HK-2 (cell line): ENCODE results near the gene GORAB.

Source experiments
- DNase-seq: peaks from one replicate; pipeline ENCODE4 v3.0.0-alpha.2; 2018; ENCODE audit not compliant: unreplicated experiment

The GORAB gene

DNA sequence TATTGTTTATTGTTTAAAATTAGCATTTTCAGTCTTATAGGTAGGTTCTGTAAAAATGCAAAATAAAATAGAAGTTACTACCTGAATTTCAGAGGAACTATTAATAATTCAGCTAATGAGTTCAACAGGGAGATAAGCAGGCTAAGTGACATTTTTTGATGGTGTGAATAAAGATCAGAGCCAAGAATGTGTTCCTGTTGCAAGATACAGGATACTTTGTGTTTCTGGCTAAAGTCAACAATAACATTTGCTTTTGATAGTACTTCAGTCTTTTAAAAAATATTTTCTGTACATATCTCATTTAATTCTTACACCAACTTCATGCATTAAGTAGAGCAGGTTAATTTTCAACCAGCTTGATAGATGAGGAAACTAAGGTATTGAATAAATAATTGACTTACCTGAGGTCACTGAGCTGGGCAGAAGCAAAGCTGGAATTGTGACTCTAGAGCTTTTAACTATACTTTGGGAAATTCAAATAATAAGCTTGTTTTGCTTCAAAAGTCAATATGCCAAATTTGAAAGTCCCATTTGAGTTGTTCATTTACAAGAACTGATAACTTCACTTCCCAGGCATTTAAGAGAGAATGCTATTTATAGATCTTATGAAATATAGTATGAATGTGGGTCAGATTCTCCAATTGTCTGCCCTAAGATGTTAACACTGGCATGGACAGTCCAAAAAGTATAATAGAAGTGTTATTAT is 6.0 kb downstream of the GORAB start:
- DNase-seq = no peak

DNA sequence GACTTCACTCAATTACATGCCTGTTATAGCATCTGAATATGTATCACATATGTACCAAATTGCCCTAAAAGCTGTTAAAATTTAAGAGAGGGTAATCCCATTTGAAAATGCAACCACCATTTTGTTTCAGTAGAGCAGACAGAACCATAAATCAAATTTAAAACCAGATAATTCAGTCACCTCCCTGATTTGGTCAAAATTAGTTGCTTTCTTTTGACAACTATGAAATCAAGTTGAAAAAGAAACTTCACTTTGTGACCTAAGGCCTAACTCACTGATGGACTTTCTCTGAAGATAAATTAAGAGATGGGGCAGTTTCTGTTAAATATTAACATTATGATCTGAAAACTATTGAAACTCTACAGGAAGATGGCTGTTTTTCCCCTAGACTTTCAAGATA is 6.7 kb downstream of the GORAB start:
- DNase-seq = no peak

DNA sequence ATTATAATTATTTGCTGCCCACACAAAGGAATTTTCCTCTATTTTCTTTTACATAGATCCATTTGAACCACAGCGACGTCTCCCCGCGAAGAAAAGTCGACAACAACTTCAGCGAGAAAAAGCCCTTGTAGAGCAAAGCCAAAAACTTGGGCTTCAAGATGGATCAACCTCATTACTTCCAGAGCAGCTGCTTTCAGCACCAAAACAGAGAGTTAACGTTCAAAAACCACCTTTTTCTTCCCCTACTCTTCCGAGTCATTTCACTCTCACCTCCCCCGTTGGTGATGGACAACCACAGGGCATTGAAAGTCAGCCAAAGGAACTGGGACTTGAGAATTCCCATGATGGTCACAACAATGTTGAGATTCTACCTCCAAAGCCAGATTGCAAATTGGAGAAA is 7.2 kb downstream of the GORAB start:
- no peak for DNase-seq

DNA sequence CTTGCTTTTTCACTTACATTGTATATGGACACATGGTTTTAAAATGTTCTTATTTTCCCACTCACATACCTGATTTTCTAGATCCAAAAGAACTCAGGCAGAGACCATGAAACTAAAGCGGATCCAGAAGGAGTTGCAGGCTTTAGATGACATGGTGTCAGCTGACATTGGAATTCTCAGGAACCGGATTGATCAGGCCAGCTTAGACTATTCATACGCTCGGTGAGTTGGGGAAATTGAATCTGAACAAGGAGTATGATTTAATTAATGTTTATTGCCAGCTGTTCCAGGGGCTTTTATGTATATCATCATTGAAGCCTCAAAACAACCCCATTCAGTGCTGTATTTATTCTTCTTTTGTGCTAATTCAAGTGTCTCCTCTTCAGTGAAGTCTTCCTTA is 12.7 kb downstream of the GORAB start:
- no peak for DNase-seq

DNA sequence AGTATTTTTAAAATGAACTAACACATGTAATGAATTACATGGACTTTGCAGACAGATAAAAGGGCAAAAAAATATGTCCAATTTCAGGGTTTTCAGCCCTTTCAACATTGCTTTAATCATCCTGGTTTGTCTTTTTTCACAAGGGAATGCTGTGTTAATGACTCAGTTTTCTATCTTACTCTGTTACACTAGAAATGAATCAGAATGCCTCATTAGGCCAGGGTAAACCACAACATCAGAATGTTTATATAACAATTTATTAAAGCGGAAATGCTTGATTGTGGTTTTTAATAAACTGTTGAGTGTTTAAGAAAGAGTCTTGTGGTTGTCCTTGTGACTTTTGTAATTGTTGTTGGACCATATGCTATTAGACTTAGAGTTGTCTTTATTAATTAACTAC is 13.5 kb downstream of the GORAB start:
- DNase-seq = no peak

DNA sequence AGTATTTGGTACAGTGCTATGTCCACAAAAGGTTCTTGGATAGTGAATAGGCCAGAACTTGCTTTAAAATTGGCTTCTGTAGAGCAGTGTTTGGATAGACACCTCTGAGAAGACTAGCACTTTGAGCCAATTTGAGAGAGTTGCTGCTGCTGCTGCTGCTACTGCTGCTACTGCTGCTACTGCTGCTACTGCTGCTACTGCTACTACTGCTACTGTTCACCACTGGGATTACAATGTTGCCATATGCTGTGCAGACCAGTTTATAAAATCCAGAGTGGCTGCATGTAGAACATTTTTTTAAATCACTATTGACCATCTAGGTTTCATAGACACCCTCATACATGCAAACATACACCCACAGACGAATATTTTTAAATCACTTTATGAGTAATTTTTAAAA is 15.3 kb downstream of the GORAB start:
- DNase-seq = no peak

DNA sequence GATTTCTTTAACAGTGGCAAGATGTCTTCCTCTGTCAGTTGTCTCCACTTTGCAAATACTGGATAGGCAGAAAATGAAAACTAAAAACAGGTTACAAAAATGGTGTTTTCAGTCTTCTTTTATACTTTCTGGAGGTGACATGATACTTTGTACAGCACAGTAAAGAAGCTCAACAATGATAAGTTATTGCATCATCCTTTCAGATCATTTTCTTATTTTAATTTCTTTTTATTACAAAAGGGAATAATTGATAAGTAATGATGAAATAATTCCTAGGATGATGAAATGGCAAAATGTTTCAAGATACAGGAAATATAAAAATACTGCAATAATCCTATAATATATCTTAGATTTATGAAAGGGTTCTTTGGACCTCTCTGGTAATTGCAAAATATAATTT is 16.5 kb downstream of the GORAB start:
- DNase-seq = no peak

DNA sequence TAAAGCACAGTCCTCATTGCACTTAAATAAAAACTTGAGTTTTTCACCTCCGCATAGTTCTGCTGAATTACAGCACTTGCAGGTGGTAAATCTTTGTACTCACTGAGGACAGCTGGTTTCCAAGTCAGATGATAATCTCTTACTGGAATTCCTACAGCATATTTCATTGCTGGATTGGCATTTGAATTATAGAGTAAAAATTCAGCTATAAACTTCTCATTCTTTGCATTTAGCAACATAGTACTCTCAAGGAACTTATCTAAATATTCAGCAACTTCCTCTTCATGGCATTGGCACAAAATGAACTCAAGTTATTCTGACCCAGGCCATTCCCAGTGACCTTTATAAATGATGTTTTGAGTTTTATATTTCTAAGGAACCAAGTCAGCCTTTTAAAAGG is 23.4 kb downstream of the GORAB start:
- no peak for DNase-seq

DNA sequence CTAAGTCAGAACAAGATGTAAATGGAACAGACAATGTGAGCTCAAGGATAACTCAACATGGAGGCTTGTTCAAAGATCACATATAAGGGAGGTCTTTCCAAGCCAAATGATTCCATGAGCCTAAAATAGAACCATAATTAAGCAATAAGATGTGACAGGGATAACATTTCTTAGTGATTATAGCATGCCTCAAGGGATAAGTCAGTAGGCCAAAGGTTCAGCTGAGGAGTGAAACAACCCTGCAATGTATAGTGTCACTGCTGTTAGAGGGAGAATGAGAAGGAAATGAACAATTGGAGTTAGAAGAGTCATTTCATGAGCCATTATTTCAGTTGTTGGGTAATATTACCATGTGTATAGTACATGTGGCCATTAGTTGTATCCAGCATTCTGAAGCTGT is 25.0 kb downstream of the GORAB start:
- DNase-seq = no peak

DNA sequence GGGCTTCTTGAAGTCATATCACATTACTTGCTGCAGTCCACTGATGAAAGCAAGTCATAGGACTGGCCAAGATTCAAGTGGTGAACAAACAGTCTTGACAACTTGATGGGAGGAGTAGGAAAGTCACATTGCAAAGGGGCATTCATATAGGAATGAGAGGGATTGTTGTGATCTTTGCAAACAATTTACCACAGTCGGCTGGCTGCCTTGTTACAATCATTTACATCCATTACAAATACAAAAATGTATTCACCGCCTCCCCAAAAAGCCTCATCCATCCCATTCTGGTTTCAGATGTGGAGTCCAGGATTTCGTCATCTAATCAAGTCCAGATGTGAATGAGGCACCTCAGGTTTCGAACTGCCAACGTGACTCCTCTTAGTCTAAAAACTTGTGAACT is 26.8 kb downstream of the GORAB start:
- DNase-seq = no peak

DNA sequence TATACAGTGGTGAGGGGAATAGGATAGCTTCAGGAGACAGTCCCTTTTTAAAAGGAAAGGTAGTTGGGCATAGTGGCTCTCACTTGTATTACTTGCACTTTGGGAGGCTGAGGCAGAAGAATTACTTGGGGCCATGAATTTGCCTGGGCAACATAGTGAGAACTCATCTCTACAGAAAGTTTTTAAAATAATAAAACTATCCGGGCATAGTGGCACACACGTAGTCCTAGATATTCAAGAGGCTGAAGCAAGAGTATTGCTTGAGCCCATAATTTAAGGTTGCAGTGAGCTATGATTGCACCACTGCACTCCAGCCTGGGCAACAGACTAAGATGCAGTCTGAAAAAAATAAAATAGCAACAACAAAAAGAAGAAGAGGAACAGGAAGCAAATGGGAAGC is 27.2 kb downstream of the GORAB start:
- DNase-seq = no peak

DNA sequence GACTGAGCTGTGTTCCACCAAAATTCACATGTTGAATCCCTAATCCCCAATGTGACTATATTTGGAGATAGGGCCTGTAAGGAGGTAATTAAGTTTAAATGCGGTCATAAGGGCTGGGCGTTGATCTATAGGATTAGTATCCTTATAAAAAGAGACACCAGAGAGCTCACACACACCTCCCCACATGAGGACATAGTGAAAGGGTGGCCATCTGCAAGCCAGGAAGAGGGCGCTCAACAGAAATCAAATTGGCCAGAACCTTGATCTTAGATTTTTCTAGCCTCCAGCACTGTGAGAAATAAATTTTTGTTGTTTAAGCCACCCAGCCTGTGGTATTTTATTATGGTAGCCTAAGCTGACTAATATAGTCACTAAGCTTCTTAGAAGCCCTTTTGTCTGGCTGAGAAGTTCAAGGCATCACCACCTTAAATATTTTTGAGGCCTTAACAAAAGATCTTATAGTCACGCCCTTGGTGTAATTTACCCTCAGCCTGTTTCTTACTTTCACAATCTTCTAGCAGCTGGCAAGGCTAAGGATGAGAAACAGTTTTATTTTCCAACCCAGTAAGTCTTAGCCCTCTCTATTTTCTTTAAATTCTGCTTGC is 28.8 kb downstream of the GORAB start:
- DNase-seq = no peak

DNA sequence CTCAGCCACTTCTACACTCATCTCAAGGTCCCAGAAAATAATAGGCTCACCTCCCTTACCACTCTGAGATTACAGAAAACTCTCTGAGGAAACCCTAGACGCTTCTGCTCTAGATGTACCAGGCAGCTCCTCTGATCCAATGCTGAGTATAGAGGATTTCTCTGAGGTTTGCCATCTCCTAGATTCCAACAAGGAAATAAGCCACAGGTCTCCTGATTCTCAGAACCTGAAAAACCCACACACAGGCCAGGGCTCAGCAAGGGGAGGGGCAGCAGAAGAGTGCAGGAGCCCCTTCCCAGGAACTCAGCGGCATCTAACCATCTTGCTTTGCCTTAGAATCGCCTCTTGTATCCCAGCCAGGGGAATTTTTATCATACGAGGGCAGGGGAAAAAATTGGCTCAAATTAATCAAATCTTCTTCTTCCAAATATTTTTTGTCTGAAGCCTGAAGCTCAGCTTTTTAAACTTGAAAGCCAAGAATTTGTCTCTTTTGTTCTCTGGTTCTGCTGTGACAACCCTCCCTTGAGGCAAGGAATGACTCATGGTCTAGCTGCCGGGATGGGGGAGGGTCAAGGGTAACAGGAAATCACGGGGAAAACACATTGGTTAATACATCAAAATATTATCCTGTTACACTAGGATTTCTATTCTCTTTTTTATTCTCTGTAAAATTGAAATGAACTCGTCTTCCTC is 30.8 kb downstream of the GORAB start:
- peak; percentile 39 for DNase-seq

DNA sequence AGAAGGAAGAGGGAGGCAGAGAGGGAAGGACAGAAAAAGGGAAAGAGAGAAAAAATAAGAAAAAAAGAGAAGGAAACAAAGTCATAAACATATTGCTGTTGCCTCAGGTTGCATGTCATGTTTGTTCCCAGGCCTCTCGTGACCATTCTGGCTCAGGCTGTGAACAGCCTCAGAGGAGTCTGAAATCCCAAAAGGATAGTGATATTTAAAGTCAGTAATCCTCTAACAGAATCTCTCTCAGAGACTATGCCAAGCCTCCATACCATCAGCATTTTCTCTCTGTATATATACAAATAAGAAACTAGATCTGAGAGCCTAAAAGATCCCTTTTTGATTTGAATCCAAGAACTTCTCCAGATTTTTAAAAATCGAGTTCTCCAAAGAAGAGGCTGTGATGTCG is 35.2 kb downstream of the GORAB start:
- no peak for DNase-seq

DNA sequence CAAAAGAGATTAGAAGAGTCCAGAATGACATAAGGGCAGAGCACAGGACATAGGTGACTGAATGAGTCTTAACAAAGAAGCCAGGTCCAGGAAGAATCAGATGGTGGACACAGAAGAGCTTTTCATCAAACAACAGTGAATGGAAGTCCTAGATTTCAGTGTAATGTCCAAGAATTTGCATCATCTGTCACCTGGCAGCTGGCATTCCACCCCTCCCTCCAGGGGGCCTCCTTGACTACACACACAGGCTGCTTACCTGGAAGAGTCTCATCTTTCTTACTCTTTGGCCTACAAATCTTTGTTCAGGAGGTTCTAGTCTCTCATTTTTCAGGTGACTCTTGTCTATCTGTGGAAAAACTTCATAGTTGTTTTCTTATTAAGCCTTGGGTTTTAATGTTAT is 36.2 kb downstream of the GORAB start:
- no peak for DNase-seq

DNA sequence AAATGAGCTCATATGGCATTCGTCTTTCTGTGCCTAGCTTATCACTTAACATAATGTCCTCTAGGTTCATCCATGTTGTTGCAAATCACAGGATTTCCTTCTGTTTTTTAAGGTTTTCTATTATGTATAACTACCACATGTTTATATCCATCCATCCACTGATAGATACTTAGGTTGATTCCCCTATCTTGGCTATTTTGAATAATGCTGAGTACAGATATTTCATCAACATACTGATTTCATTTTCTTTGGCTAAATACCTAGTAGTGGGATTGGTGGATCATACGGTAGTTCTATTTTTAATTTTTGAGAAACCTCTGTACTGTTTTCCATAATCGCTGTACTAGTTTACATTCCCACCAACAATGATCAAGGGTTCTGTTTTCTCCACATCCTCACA is 45.0 kb downstream of the GORAB start:
- no peak for DNase-seq

DNA sequence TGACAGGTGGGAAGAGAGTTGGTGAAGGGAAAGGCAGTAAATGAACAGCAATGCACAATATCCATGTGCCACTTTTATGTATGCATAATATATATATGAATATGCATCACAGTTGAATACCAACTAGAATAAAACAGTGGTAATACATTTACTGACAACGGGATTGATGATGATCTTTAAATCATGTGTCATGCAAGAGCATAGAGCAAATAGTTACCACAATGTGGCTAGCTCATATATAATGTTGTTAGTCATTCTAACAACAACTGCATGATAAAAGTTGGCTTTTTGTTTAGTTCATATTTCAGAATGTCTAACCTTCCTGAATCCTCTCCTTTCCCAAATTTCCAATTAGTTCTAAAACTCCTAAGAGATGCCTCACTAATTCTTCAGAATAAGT is 46.4 kb downstream of the GORAB start:
- no peak for DNase-seq

DNA sequence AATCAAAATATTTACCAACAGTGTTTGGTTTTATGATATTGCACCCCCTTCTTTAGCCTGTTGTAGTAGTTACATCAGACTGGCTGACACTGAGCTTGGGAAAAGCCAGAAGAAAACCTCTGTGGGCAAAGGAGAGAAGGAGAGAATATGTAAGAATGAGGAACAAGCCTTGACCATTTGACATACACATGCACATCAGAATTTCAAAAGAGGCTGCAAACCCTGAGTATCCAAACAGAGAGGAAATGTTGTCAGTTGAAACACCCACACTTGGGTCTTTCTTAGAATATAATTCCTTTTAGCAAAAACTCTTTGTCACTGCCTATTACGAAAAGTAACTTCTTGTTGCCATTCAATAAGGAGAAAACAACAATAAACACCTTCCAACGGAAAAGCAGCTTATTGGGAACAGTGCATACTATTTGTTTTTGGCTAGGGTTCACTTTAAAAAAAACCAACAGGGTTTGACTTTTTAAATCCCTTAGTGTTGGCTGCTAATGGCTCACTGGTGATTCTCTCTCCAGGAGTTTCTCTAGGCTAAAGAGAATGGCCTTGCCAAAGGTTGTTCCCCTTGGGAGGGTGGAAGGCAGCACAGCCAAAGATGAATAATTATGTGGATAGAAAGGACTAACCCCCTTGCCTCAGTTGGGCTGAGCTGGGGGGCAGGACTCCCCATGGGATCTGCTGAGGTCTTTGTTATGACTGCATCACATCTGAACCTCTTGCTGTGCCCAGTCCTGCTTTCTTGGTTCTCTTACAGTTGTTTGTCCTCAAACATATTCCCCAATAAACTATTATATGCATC is 48.9 kb downstream of the GORAB start:
- no peak for DNase-seq

DNA sequence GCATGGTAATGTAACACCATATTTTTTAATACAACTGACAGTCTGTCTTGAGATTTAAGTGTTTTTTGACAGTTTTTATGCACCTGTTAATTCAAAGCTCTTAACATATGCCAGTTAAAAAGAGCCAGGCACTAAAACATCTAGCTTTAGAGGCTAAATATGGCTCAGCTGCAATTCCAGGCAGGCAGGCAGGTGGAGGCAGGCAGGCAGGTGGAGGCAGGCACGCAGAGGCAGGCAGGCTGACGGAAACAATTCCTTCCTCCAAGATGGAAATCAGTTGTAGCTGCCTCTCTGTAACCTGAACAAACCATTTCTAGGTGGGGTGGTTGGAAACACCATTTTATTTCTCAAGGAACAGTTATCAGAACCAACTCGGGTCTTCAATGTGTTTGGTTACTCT is 51.2 kb downstream of the GORAB start:
- DNase-seq = no peak

DNA sequence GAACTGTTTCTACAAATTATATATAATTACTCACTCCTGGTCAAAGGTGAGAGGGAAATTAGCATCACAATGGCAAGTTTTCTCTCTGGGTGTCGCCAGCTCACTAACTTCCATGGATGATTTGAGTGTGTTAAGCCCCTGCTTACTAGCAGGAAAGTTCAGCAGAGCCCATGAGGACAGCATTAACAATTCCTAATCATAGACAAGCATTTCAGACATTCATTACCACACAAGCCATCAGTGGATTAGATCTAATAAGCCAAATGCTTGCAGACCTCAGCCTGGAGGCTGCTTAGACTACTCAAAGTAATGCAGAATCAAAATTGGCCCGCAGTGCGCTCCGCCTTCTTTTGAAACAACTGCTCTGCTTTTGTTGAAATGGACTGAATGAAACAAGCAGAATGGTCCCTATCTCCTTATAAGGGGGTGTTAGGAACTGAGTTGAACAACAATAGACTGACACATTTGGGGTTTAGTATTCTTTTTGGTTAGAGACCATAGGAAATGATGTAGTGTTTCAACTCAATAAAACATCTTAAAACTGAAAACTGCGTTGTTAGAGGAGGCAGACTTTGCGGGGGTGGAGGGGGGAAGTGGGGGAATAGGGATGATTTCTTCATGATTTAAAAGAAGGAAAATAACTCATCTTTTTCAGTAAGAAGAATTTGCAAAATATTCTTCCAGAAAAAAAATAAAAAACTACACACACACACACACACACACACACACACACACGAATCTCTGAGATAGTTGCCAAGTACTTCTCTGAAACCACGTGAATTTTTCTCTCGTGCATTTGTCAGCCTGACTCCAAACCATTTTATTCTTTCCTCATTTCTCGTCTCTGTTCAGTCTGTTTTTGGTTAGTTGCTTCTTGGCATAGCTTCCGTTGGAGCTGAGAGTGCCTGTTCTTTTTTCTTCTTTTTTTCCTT is 54.6 kb downstream of the GORAB start:
- no peak for DNase-seq

DNA sequence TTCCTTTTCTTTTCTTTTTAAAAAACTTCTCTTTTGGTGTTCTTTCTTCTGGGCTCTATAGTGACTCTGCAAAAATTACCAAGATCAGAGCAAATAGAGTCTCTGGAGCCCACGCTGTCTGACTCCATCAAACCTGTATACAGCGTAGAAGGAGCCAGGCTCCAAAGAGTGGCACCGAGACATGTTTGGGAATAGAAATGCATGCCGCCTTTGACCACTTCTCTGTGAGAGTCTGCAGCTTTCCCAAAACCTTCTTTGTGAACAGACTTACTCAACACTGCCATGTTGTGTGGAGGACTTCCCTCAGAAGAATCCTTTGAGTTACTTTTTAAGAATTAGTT is 55.3 kb downstream of the GORAB start:
- DNase-seq = no peak
